PC-3 (cell line): ENCODE measurements around the gene NAP1L1. TPM values are rescaled to one million over a fixed set of nuclear protein-coding genes. Genes with fewer than 3 reads are reported as not detected.

Experiments used
- ATAC-seq: fragments of 200-7000 bp; cut with Tn5 transposase; 2 replicates; pipeline ENCODE4 v1.9.1; 2020; ENCODE audit warnings: mild to moderate bottlenecking, moderate library complexity
- BruUV-seq: library from RNA; stranded (reverse); fragments of 400-500 nt; replicated peaks from 2 replicates; lab custom pipeline; 2021; lab: Mats Ljungman, UMichigan
- CTCF ChIA-PET: fragments of 300-600 bp; sonication (Branson Sonifier 250); formaldehyde crosslinking; loops from one replicate; lab custom pipeline; 2022; ENCODE audit warnings: antibody characterized with exemption; lab: Charles Lee
- POLR2A ChIA-PET: fragments of 300-600 bp; sonication (Branson Sonifier 250); formaldehyde crosslinking; loops from one replicate; lab custom pipeline; 2022; ENCODE audit warnings: antibody characterized with exemption; ENCODE audit not compliant: unreplicated experiment; lab: Charles Lee
- DNase-seq: peaks from one replicate; pipeline ENCODE4 v3.0.0-alpha.2; 2015
- H2AFZ ChIP-seq: fragments of 300-600 bp; sonication (generic); 2 replicates; pipeline ENCODE4 v1.6.0; 2016; ENCODE audit warnings: antibody characterized with exemption, low read length
- H3F3A ChIP-seq: fragments of 300-600 bp; sonication (generic); one replicate; pipeline ENCODE4 v1.6.0; 2017; ENCODE audit warnings: antibody characterized with exemption, low read length, control low read depth, mild to moderate bottlenecking; ENCODE audit not compliant: unreplicated experiment
- H3K27ac ChIP-seq: fragments of 300-600 bp; sonication (generic); 2 replicates; pipeline ENCODE4 v1.5.1; 2016; ENCODE audit warnings: mild to moderate bottlenecking, low read length
- H3K27me3 ChIP-seq: fragments of 300-600 bp; sonication (generic); 2 replicates; pipeline ENCODE4 v1.6.1; 2016; ENCODE audit warnings: low read length, mixed read lengths
- H3K36me3 ChIP-seq: fragments of 300-600 bp; sonication (generic); 2 replicates; pipeline ENCODE4 v1.6.1; 2016; ENCODE audit warnings: low read depth, mixed run types, low read length, mixed read lengths
- H3K4me1 ChIP-seq: fragments of 300-600 bp; sonication (generic); 2 replicates; pipeline ENCODE4 v1.5.1; 2016; ENCODE audit warnings: low read length; ENCODE audit not compliant: insufficient read depth
- H3K4me2 ChIP-seq: fragments of 300-600 bp; sonication (generic); 2 replicates; pipeline ENCODE4 v1.6.0; 2016; ENCODE audit warnings: low read length
- H3K4me3 ChIP-seq: fragments of 300-600 bp; sonication (generic); 2 replicates; pipeline ENCODE4 v1.5.1; 2016; ENCODE audit warnings: mild to moderate bottlenecking, low read length, mixed read lengths
- H3K79me2 ChIP-seq: fragments of 300-600 bp; sonication (generic); 2 replicates; pipeline ENCODE4 v1.6.1; 2017; ENCODE audit warnings: low read length, mixed read lengths
- H3K9ac ChIP-seq: fragments of 300-600 bp; sonication (generic); 2 replicates; pipeline ENCODE4 v1.6.0; 2016; ENCODE audit warnings: mild to moderate bottlenecking, low read length
- H3K9me2 ChIP-seq: fragments of 300-600 bp; sonication (generic); replicated peaks from 2 replicates; pipeline ENCODE4 v1.6.1; 2016; ENCODE audit warnings: mixed run types, low read length, mixed read lengths
- H3K9me3 ChIP-seq: fragments of 300-600 bp; sonication (generic); 2 replicates; pipeline ENCODE4 v1.6.1; 2016; ENCODE audit warnings: low read length, mixed read lengths
- H4K20me1 ChIP-seq: fragments of 300-600 bp; sonication (generic); 2 replicates; pipeline ENCODE4 v1.6.1; 2016; ENCODE audit warnings: low read length, mixed read lengths
- EZH2 ChIP-seq: fragments of 300-600 bp; sonication (generic); IDR thresholded peaks from one replicate; pipeline ENCODE4 v1.6.1; 2017; ENCODE audit warnings: antibody characterized with exemption, mild to moderate bottlenecking, low read length; ENCODE audit not compliant: unreplicated experiment
- EZH2phosphoT487 ChIP-seq: fragments of 300-600 bp; sonication (generic); IDR thresholded peaks from 2 replicates; pipeline ENCODE4 v1.6.1; 2018; ENCODE audit warnings: mild to moderate bottlenecking, antibody characterized with exemption, low read length, borderline replicate concordance
- intact Hi-C: fragments of 100-400 bp; cut with micrococcal nuclease; formaldehyde crosslinking; loops from 2 replicates; pipeline ENCODE4 v1.9.0; 2023
- total RNA-seq: library from RNA; depleted of rRNA; stranded (reverse); fragments of >200 nt; gene quantifications from 2 replicates; pipeline ENCODE4 v1.2.3, GENCODE V29; 2014
- TF ChIP-seq, protein P1 (sequence below): fragments of 300-600 bp; sonication (generic); conservative IDR thresholded peaks from 2 replicates; pipeline ENCODE4 v1.5.1; 2017; ENCODE audit warnings: antibody characterized with exemption, low read depth, mild to moderate bottlenecking, low read length

Gene NAP1L1
- total RNA-seq, 1 experiment from 2014 or later = 200 TPM

DNA sequence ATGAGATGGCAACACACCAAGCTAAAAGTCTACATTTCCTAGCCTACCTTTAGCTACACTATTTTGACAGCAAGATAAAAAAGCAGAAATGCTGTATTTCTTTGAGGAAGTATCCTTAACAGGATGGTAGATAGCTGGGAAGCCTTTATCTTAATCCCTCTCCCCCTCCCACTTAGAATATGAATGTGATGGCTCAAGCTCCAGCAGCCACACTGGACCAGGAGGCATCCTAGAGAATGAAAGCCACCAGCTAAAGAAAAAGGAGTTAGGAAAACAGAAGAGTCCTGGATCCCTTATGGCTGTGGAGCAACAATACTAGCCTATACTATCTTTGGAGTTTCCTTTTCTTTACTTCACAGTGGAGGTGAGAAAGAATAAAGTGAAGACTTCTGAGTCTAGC, 15.1 kb downstream of the NAP1L1 start:
- DNase-seq (no peak), ATAC-seq (no peak)
- H3K9me3 ChIP-seq = peaks cover 13% of the 10 kb centered on the region
- POLR2A ChIA-PET = interaction anchor here (0.5 kb wide), 1 partner anchor 14 kb away, joined by 3 read pairs; no protein-coding TSS in a partner anchor
- H3K4me3 ChIP-seq = no peak overlapping the region
- H3K27ac ChIP-seq = no peak overlapping the region
- TF ChIP-seq EZH2 (no peak), EZH2phosphoT487 (no peak)
- TF ChIP-seq, protein P1, sequence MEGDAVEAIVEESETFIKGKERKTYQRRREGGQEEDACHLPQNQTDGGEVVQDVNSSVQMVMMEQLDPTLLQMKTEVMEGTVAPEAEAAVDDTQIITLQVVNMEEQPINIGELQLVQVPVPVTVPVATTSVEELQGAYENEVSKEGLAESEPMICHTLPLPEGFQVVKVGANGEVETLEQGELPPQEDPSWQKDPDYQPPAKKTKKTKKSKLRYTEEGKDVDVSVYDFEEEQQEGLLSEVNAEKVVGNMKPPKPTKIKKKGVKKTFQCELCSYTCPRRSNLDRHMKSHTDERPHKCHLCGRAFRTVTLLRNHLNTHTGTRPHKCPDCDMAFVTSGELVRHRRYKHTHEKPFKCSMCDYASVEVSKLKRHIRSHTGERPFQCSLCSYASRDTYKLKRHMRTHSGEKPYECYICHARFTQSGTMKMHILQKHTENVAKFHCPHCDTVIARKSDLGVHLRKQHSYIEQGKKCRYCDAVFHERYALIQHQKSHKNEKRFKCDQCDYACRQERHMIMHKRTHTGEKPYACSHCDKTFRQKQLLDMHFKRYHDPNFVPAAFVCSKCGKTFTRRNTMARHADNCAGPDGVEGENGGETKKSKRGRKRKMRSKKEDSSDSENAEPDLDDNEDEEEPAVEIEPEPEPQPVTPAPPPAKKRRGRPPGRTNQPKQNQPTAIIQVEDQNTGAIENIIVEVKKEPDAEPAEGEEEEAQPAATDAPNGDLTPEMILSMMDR = no peak
- H3K9ac ChIP-seq = no peak overlapping the region
- H3F3A ChIP-seq = no peaks in the 10 kb centered on the region
- H2AFZ ChIP-seq = no peak overlapping the region
- H3K79me2 ChIP-seq = peaks cover 99% of the 10 kb centered on the region
- intact Hi-C loops = no loop called here
- no peaks in the 10 kb centered on the region for H3K4me1 ChIP-seq
- no peak overlapping the region for H3K4me2 ChIP-seq
- H3K9me2 ChIP-seq = no peaks in the 10 kb centered on the region
- peaks cover 93% of the 10 kb centered on the region for H3K36me3 ChIP-seq
- BruUV-seq = no TSS peak
- CTCF ChIA-PET = no interaction called here
- peaks cover 51% of the 10 kb centered on the region for H4K20me1 ChIP-seq
- H3K27me3 ChIP-seq = no peaks in the 10 kb centered on the region

DNA sequence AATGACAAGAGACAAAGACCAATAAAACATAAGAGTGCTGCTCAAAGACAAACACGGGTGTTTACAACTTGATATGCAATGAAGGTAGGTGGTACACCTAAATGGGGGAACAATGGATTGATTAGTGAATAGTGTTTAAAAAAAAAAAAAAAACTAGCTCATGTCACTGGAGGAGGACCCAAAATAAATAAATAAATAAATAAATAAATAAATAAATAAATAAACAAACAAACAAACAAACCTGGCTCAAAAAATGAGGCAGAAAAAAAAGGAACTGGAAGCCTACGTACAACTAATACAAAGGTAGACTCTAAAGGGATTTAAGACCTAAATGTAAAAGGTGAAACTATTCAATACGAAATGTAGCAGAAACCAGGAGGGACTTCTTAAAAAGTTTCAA, 18.6 kb downstream of the NAP1L1 start:
- intact Hi-C loops = no loop called here
- H3K4me3 ChIP-seq = no peak overlapping the region
- no peak overlapping the region for H3K27ac ChIP-seq
- H2AFZ ChIP-seq = no peak overlapping the region
- H3K4me1 ChIP-seq = no peaks in the 10 kb centered on the region
- peaks cover 13% of the 10 kb centered on the region for H3K9me3 ChIP-seq
- no peaks in the 10 kb centered on the region for H3F3A ChIP-seq
- H3K9ac ChIP-seq = no peak overlapping the region
- H3K27me3 ChIP-seq = no peaks in the 10 kb centered on the region
- DNase-seq = no peak
- POLR2A ChIA-PET = no interaction called here
- H3K79me2 ChIP-seq = peaks cover 99% of the 10 kb centered on the region
- CTCF ChIA-PET = no interaction called here
- peaks cover 90% of the 10 kb centered on the region for H3K36me3 ChIP-seq
- no peaks in the 10 kb centered on the region for H3K9me2 ChIP-seq
- no peak for ATAC-seq
- H4K20me1 ChIP-seq = peaks cover 38% of the 10 kb centered on the region
- BruUV-seq = no TSS peak
- no peak overlapping the region for H3K4me2 ChIP-seq
- TF ChIP-seq, protein P1 = no peak
- TF ChIP-seq EZH2phosphoT487 (no peak), EZH2 (no peak)

DNA sequence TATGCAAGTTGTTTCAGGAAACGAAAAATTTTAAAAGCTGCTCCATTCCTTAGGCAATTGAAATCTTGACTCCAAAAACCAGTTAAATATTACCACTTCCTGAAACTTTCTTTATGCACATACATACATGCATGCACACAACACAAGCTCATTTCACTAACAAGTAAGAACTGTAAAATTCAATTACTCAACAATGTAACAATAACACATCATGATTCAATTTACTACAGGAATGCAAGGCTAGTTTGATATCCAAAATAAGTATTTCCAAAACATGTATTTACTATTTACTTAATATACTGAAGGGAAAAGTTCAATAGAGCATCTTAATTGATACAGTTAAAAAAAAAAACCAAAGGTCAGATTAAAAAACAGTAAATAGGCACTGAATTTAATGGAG, 19.6 kb downstream of the NAP1L1 start:
- Histone ChIP-seq H3K27ac (no peak overlapping the region), H3F3A (no peaks in the 10 kb centered on the region), H3K9ac (no peak overlapping the region), H4K20me1 (peaks cover 31% of the 10 kb centered on the region), H3K4me2 (no peak overlapping the region), H3K79me2 (peaks cover 96% of the 10 kb centered on the region), H3K4me3 (no peak overlapping the region), H3K4me1 (no peaks in the 10 kb centered on the region), H3K9me3 (peaks cover 13% of the 10 kb centered on the region), H3K36me3 (peaks cover 86% of the 10 kb centered on the region), H2AFZ (no peak overlapping the region), H3K27me3 (no peaks in the 10 kb centered on the region), H3K9me2 (no peaks in the 10 kb centered on the region)
- no TSS peak for BruUV-seq
- POLR2A ChIA-PET = no interaction called here
- intact Hi-C loops = no loop called here
- DNase-seq (no peak), ATAC-seq (no peak)
- TF ChIP-seq, protein P1 = no peak
- TF ChIP-seq EZH2 (no peak), EZH2phosphoT487 (no peak)
- CTCF ChIA-PET = no interaction called here
